Ishikawa (cell line): ENCODE results near the gene LHPP.

ENCODE experiments used
- YY1 ChIP-seq: IDR thresholded peaks from 2 replicates; pipeline ENCODE4 v1.6.1; 2012; ENCODE audit warnings: low read depth
- TF ChIP-seq, protein P1 (sequence below): IDR thresholded peaks from 2 replicates; pipeline ENCODE4 v1.6.1; 2012; ENCODE audit warnings: low read depth, mild to moderate bottlenecking

GRCh38 chr10:124532788-124533187 is 71.2 kb downstream of the LHPP start:
- no peak for TF ChIP-seq YY1
- TF ChIP-seq, protein P1, sequence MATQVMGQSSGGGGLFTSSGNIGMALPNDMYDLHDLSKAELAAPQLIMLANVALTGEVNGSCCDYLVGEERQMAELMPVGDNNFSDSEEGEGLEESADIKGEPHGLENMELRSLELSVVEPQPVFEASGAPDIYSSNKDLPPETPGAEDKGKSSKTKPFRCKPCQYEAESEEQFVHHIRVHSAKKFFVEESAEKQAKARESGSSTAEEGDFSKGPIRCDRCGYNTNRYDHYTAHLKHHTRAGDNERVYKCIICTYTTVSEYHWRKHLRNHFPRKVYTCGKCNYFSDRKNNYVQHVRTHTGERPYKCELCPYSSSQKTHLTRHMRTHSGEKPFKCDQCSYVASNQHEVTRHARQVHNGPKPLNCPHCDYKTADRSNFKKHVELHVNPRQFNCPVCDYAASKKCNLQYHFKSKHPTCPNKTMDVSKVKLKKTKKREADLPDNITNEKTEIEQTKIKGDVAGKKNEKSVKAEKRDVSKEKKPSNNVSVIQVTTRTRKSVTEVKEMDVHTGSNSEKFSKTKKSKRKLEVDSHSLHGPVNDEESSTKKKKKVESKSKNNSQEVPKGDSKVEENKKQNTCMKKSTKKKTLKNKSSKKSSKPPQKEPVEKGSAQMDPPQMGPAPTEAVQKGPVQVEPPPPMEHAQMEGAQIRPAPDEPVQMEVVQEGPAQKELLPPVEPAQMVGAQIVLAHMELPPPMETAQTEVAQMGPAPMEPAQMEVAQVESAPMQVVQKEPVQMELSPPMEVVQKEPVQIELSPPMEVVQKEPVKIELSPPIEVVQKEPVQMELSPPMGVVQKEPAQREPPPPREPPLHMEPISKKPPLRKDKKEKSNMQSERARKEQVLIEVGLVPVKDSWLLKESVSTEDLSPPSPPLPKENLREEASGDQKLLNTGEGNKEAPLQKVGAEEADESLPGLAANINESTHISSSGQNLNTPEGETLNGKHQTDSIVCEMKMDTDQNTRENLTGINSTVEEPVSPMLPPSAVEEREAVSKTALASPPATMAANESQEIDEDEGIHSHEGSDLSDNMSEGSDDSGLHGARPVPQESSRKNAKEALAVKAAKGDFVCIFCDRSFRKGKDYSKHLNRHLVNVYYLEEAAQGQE: no peak
